Spleen (tissue), 11 donors: Measurements from ENCODE around the gene KRT84. TPM values are rescaled to one million over a fixed set of nuclear protein-coding genes. Genes with fewer than 3 reads are reported as not detected.

ENCODE experiments used
- DNase-seq: peaks from one replicate; pipeline ENCODE4 v3.0.0-alpha.2; 2020
- H3K27ac ChIP-seq, 8 donors: fragments of 200-600 bp; sonication (generic) in 7 of 8; 1 replicate in 4 of 8; 2 replicates in 4 of 8; pipeline versions ENCODE4 v1.5.0 to v1.8.0; 2016 to 2021; ENCODE audit warnings: inconsistent platforms in 4 of 8, mild to moderate bottlenecking in 4 of 8, moderate library complexity in 1 of 8
- H3K27me3 ChIP-seq, 7 donors: fragments of 200-600 bp; sonication (generic) in 6 of 7; replicated peaks in 1 of 7; 1 replicate in 4 of 7; 2 replicates in 3 of 7; pipeline versions ENCODE4 v1.5.0 to v1.8.0; 2016 to 2021; ENCODE audit warnings: inconsistent platforms in 3 of 7, mild to moderate bottlenecking in 1 of 7
- H3K36me3 ChIP-seq, 6 donors: fragments of 200-600 bp; sonication (generic) in 5 of 6; 1 replicate in 4 of 6; 2 replicates in 2 of 6; pipeline versions ENCODE4 v1.5.0 to v1.8.0; 2016 to 2021; ENCODE audit warnings: inconsistent platforms in 2 of 6
- H3K4me1 ChIP-seq, 6 donors: fragments of 200-600 bp; sonication (generic) in 5 of 6; 1 replicate in 3 of 6; 2 replicates in 3 of 6; pipeline versions ENCODE4 v1.5.0 to v1.8.0; 2016 to 2021; ENCODE audit warnings: inconsistent platforms in 3 of 6
- H3K4me3 ChIP-seq, 8 donors: fragments of 200-600 bp; sonication (generic) in 7 of 8; 1 replicate in 4 of 8; 2 replicates in 4 of 8; pipeline versions ENCODE4 v1.5.0 to v1.8.0; 2016 to 2021; ENCODE audit warnings: inconsistent platforms in 4 of 8, mild to moderate bottlenecking in 4 of 8, moderate library complexity in 2 of 8
- H3K9me3 ChIP-seq, 8 donors: fragments of 200-600 bp; sonication (generic) in 7 of 8; 1 replicate in 4 of 8; 2 replicates in 4 of 8; pipeline versions ENCODE4 v1.5.0 to v1.8.0; 2016 to 2021; ENCODE audit warnings: inconsistent platforms in 4 of 8
- POLR2A ChIP-seq, 3 donors: fragments of 450-650 bp; IDR thresholded peaks; one replicate each; pipeline ENCODE4 v1.5.1; 2017; ENCODE audit warnings: antibody characterized with exemption in 3 of 3, mild to moderate bottlenecking in 1 of 3
- POLR2AphosphoS5 ChIP-seq, 3 donors: sonication (generic); formaldehyde crosslinking; IDR thresholded peaks; one replicate each; pipeline ENCODE4 v1.5.1; 2017; ENCODE audit warnings: antibody characterized with exemption in 3 of 3
- WGBS, 5 donors: extraction: QIAGEN DNeasy Blood & Tissue Kit in 3 of 5; methylation state at CpG; one replicate each; pipeline versions ENCODE4 v1.1.5 to v1.1.7; 2013 to 2018; 5-methylcytosine and 5-hydroxymethylcytosine counted together
- intact Hi-C: fragments of 100-400 bp; cut with DNase I; formaldehyde crosslinking; loops from one replicate; pipeline ENCODE4 v1.15.0; 2023; ENCODE audit warnings: low total_unique reads
- polyA plus RNA-seq, 3 donors: library from polyadenylated mRNA; stranded (reverse); fragments of 200-250 nt; gene quantifications; one replicate each; pipeline ENCODE4 v1.2.1, GENCODE V29; 2013
- total RNA-seq, 7 donors: library from RNA; depleted of rRNA in 3 of 7; stranded (reverse); fragments of >200 nt in 3 of 7; fragmentation: NEBNext Ultra II Directional in 4 of 7; extraction: Animal tissue kit (Norgen Biotek cat#: 25700) in 4 of 7; gene quantifications; one replicate each; pipeline versions ENCODE4 v1.1.0 to v1.2.1, GENCODE V29; 2016 to 2021
- TF ChIP-seq, protein P1 (sequence below), 11 experiments: fragments of 200-600 bp in 7 of 11; fragments of 450-650 bp in 4 of 11; sonication (generic) in 4 of 11; IDR thresholded peaks in 8 of 11; conservative IDR thresholded peaks in 3 of 11; 1 replicate in 7 of 11; 2 replicates in 4 of 11; pipeline versions ENCODE4 v1.4.0 to v1.8.0; 2016 to 2021; ENCODE audit warnings: antibody characterized with exemption in 11 of 11, inconsistent platforms in 4 of 11, mild to moderate bottlenecking in 1 of 11
- donor health status: healthy with polysubstance abuse.
- donor health status: DM: no; HTN: no; CAD: no; lungs with moderate emphysema.
- donor health status: DM: no; HTN: no; CAD: no.
- donor health status: Bipolar disorder and iron deficiency.
- donor health status: healthy.
- donor health status: DM: no; HTN: no; CAD: no.
- donor health status: DM: yes; HTN: yes; CAD: no.

The KRT84 gene
- total and polyA plus RNA-seq, 10 donors, result 0.52 TPM; not detected in 9

DNA sequence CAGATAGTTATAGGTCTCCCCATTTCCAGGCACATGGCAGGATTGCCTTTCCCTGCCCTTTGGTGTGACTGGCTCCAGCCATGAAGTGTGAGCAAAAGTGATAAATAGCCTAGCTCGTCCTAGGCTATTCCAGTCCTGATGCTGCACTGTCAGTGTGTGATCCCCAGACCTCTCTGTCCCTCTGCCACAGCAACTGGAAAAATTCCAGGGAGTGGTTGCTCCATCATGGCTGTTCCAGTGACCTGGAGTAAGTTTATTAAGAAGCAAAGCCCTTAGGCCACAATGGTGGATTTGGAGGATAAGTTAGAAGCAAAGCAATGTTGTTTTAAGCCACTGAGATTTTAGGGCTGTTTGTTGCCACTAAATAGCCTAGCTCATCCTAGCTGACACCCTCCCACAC lies 54.4 kb downstream of the KRT84 start:
- Histone ChIP-seq H3K27me3 (peaks cover 0 to 31% (median 0%) of the 10 kb centered on the region in 7 donors), H3K27ac (no peak overlapping the region), H3K9me3 (peaks cover 0 to 5% (median 1%) of the 10 kb centered on the region in 8 donors), H3K4me3 (no peak overlapping the region), H3K36me3 (no peaks in the 10 kb centered on the region), H3K4me1 (peaks cover 0 to 7% (median 0%) of the 10 kb centered on the region in 6 donors)
- intact Hi-C loops, result no loop called here
- no peak for DNase-seq
- no peak for TF ChIP-seq POLR2A (IDR thresholded peaks at IDR 0.05)
- TF ChIP-seq, protein P1, sequence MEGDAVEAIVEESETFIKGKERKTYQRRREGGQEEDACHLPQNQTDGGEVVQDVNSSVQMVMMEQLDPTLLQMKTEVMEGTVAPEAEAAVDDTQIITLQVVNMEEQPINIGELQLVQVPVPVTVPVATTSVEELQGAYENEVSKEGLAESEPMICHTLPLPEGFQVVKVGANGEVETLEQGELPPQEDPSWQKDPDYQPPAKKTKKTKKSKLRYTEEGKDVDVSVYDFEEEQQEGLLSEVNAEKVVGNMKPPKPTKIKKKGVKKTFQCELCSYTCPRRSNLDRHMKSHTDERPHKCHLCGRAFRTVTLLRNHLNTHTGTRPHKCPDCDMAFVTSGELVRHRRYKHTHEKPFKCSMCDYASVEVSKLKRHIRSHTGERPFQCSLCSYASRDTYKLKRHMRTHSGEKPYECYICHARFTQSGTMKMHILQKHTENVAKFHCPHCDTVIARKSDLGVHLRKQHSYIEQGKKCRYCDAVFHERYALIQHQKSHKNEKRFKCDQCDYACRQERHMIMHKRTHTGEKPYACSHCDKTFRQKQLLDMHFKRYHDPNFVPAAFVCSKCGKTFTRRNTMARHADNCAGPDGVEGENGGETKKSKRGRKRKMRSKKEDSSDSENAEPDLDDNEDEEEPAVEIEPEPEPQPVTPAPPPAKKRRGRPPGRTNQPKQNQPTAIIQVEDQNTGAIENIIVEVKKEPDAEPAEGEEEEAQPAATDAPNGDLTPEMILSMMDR (IDR thresholded peaks at IDR 0.05 in 8 of 11, conservative IDR thresholded peaks at IDR 0.05 in 3 of 11), result no peak
- TF ChIP-seq POLR2AphosphoS5 (IDR thresholded peaks at IDR 0.05), result no peak
- 25 to 80% (median 65%) methylated on average over 1 of the region's 1 CpG for WGBS, 5 donors

DNA sequence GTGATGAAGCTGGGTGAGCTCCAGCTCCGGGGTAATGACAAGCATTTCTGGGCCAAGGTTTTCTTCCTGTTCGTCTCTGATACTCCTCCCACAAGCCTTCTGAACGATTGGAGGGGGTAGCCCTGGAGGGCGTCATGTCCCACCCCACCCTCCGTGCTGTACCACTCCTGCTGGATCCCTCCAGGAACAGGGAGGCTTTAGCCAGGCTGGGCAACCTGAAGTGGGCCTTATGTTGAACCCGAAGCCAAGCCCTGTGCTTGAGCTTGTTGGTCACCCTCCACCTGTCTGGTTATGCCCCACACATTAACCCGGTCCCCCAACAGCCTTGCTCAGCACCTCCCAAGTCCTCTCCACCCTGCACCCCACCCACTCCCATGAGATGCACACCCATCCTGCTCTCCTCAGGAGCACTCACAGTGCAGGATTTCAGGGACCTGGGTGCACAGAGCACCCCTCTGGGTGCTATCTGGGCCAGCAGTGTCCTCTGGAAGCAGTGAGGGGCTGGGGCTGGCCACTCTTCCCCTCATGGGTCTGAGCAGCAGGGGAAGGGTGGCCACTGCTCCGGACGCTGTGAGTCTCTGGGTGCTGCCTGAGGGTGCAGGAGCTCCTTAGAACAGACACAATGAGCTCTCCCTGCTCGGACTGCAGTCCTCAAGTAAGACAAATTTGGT lies 57.5 kb downstream of the KRT84 start:
- 61 to 72% (median 64%) methylated on average over 10 of the region's 10 CpGs for WGBS, 5 donors
- H3K27me3 ChIP-seq, result peaks cover 0 to 33% (median 0%) of the 10 kb centered on the region in 7 donors
- no peak for TF ChIP-seq POLR2AphosphoS5 (IDR thresholded peaks at IDR 0.05)
- TF ChIP-seq, protein P1 (IDR thresholded peaks at IDR 0.05 in 8 of 11, conservative IDR thresholded peaks at IDR 0.05 in 3 of 11), result peak in 3 of 11 experiments; percentile 10 to 26 (median 17)
- H3K9me3 ChIP-seq, result no peaks in the 10 kb centered on the region
- no peak overlapping the region for H3K4me3 ChIP-seq
- peaks cover 0 to 7% (median 0%) of the 10 kb centered on the region in 6 donors for H3K4me1 ChIP-seq
- intact Hi-C loops, result loop anchor here (2.0 kb wide), 1 partner anchor 171 kb away; no protein-coding TSS in a partner anchor
- no peak overlapping the region for H3K27ac ChIP-seq
- no peaks in the 10 kb centered on the region for H3K36me3 ChIP-seq
- DNase-seq, result peak; percentile 68

Other genes with a start within 250 kb of the KRT84 start
- under 1 TPM in 2 of 7 donors, not detected in 5; 0.17 to 0.37 TPM for gene KRT80, start 193.6 kb downstream of the KRT84 start, total RNA-seq
- gene KRT80, start 193.6 kb downstream of the KRT84 start, polyA plus RNA-seq, result under 1 TPM in 1 of 3 donors, not detected in 2; 0.03 TPM
- 1 to 10 TPM in 1 of 7 donors, under 1 TPM in 3, not detected in 3; 0.73 to 1.5 (median 0.83) TPM for gene KRT7, start 152.4 kb downstream of the KRT84 start, total RNA-seq
- gene KRT7, start 152.4 kb downstream of the KRT84 start, polyA plus RNA-seq, result 1 to 10 TPM; 1.2 to 1.9 (median 1.6) TPM
- gene KRT86, start 111.0 kb downstream of the KRT84 start, total RNA-seq, result under 1 TPM in 2 of 7 donors, not detected in 5; 0.17 to 0.26 TPM
- under 1 TPM in 2 of 3 donors, not detected in 1; 0.08 to 0.09 TPM for gene KRT86, start 111.0 kb downstream of the KRT84 start, polyA plus RNA-seq
- not detected for gene KRT81, start 94.1 kb downstream of the KRT84 start, total RNA-seq
- under 1 TPM in 2 of 3 donors, not detected in 1; 0.05 to 0.37 TPM for gene KRT81, start 94.1 kb downstream of the KRT84 start, polyA plus RNA-seq
- not detected for gene KRT83, start 64.3 kb downstream of the KRT84 start, total RNA-seq
- not detected for gene KRT83, start 64.3 kb downstream of the KRT84 start, polyA plus RNA-seq
- under 1 TPM in 1 of 7 donors, not detected in 6; 0.52 TPM for gene KRT85, start 18.2 kb downstream of the KRT84 start, total RNA-seq
- not detected for gene KRT85, start 18.2 kb downstream of the KRT84 start, polyA plus RNA-seq
- not detected for gene KRT82, start 20.7 kb upstream of the KRT84 start, total RNA-seq
- under 1 TPM in 1 of 3 donors, not detected in 2; 0.04 TPM for gene KRT82, start 20.7 kb upstream of the KRT84 start, polyA plus RNA-seq
- gene KRT75, start 48.7 kb upstream of the KRT84 start, total RNA-seq, result not detected
- not detected for gene KRT75, start 48.7 kb upstream of the KRT84 start, polyA plus RNA-seq
- not detected for gene KRT6B, start 66.5 kb upstream of the KRT84 start, total RNA-seq
- gene KRT6B, start 66.5 kb upstream of the KRT84 start, polyA plus RNA-seq, result under 1 TPM; 0.03 to 0.10 (median 0.04) TPM
- not detected for gene KRT6C, start 88.2 kb upstream of the KRT84 start, total RNA-seq
- under 1 TPM; 0.03 to 0.07 (median 0.06) TPM for gene KRT6C, start 88.2 kb upstream of the KRT84 start, polyA plus RNA-seq
- gene KRT6A, start 107.6 kb upstream of the KRT84 start, total RNA-seq, result not detected
- under 1 TPM; 0.42 to 0.83 (median 0.45) TPM for gene KRT6A, start 107.6 kb upstream of the KRT84 start, polyA plus RNA-seq
- gene KRT5, start 134.7 kb upstream of the KRT84 start, total RNA-seq, result 1 to 10 TPM in 2 of 7 donors, under 1 TPM in 2, not detected in 3; 0.23 to 1.5 (median 0.85) TPM
- 1 to 10 TPM in 1 of 3 donors, under 1 TPM in 2; 0.93 to 1.9 (median 0.96) TPM for gene KRT5, start 134.7 kb upstream of the KRT84 start, polyA plus RNA-seq
- gene KRT71, start 167.5 kb upstream of the KRT84 start, total RNA-seq, result not detected
- not detected for gene KRT71, start 167.5 kb upstream of the KRT84 start, polyA plus RNA-seq
- not detected for gene KRT74, start 188.2 kb upstream of the KRT84 start, total RNA-seq
- not detected for gene KRT74, start 188.2 kb upstream of the KRT84 start, polyA plus RNA-seq
- 1 to 10 TPM in 2 of 7 donors, under 1 TPM in 4, not detected in 1; 0.52 to 2.2 (median 0.78) TPM for gene KRT72, start 215.8 kb upstream of the KRT84 start, total RNA-seq
- gene KRT72, start 215.8 kb upstream of the KRT84 start, polyA plus RNA-seq, result 1 to 10 TPM in 2 of 3 donors, under 1 TPM in 1; 0.86 to 1.7 (median 1.4) TPM
- gene KRT73, start 232.9 kb upstream of the KRT84 start, total RNA-seq, result 1 to 10 TPM in 3 of 7 donors, under 1 TPM in 4; 0.13 to 1.4 (median 0.59) TPM
- gene KRT73, start 232.9 kb upstream of the KRT84 start, polyA plus RNA-seq, result under 1 TPM; 0.04 to 0.20 (median 0.16) TPM